Smooth muscle cell of the brain vasculature (primary cell): ENCODE data around the gene TMLHE.
"Not testable (repeated sequence)": the region's sequence is repeated elsewhere in the genome, so short reads cannot be mapped to it uniquely, and the experiment has no call there.

ENCODE experiments used
- DNase-seq: peaks from one replicate; pipeline ENCODE4 v3.0.0-alpha.2; 2012; ENCODE audit warnings: low read depth, low spot score

The TMLHE gene

DNA sequence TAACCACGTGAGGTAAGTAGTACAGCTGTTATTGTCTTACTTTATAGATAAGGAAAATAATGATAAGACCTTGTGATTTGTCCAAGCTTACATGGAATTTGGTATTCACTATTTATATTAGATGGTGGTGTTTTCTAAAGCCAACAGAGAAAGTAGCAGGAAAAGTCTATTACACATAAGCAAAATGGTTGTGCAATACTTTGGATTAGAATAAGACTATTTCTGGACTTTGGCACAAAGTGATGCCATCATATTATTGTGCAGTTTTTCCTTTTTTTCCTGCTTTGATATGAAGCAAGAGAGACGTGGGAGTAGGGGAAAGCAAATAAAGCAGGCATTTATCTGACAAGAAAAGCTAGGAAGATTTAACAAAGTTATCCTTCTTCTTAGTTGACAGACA is 117.6 kb downstream of the TMLHE start:
- DNase-seq = not testable (repeated sequence)

DNA sequence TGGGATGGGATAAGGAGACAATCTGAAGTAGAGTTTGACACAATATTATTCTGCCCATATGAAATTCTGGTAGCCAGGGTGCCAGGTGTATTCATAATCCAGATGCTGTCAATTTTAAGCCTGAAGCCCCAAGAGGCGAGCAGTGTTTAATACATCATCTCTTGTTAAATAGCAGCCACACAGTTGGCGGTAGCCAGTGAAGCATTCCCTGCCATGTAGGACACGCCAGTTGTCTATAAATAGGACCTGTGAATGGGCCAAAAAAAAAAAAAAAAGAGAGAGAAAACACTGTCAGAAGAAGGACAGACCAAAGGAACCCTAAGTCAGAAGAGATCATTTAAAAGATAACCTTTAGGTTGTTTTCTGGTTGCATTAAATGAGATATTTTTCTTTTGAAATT is 121.3 kb downstream of the TMLHE start:
- not testable (repeated sequence) for DNase-seq

DNA sequence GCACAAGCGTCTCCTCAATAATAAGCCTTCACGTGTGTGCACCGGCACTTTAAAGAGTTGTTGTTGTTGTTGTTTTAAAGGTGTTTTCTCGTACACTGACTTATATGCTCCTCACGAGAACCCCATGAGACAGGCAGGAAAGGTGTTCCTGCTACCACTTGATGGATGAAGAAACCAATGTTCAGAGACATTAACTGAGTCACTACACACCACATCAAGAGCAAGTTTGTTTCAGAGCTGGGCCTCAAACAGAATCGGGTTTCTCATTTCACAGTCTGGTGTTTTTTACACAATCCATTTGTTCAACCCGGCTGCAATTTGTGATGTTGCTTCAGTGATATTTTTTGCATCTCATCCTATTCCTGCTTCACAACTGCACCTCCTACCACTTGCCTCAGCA is 135.6 kb downstream of the TMLHE start:
- not testable (repeated sequence) for DNase-seq

DNA sequence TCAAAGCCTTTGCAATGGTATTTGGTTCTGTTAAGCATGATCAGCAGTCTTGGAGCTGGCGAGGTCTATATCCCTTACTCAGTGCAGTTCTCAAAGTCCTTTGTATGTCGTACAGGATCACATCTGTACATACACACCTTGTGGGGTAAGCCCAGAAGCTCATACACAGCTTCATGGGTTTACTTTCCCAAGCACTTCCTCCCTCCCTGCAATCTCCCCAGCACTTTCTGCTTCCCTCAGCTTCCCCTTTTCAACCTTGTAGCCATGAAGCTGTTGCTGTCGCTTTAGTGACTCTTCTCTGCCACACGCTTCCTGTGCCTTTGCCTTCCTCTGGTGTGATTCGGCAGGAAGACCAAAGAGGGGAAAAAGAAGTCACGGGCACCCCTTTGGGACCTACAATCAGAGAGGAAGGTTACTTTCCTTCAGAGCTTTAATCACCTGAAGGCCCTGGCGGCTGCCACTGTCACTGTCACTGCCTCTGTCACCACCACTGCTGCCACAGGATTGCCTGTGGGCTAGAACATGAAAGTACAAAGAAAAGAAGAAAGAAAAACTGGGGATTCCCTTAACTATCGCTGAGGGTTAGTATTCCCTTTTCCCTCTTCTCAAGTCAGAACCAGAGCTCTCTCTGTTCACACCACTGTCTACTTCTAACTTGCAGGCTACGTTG is 146.3 kb downstream of the TMLHE start:
- DNase-seq = not testable (repeated sequence)

DNA sequence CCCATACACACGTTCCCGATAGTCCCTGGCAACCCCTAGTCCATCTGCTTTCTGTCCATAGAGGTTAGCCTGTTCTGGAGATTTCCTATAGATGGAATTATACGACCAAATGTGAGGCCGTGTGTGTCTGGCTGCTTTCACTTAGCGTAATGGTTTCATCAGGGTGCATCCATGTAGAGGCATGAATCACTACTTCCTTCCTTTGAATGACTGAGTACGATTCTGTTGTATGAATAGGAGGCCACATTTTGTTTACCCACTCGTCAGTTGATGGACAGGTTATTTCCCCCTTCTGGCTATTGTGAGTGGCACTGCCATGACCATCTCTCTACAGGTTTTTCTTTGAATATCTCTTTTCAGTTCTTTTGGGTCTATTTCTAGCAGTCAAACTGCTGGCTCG is 152.3 kb downstream of the TMLHE start:
- DNase-seq = not testable (repeated sequence)

DNA sequence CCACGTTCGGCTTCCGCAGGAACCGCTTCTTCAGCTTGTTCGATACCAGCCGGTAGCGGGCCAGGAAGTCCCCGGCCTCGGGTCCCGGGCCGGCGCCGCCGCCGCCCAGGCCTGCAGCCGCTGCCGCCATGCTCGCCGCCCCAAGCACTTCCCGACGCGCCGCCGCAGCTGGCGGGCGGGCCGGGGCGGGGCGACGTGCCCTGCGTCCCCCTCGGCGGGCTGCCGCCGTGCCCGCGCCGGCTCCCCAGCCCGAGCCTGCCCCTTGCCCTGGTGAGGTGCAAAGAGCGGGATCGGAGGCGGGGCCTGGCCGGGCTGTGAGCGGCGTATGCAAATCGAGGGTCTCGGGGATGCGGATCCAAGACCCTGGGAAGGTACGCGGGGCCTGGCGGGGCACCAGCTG is 154.3 kb downstream of the TMLHE start, which contains the start of gene F8A3:
Gene F8A3, minus strand, starts transcription at position 150 of the 400 bp plus-strand sequence. Its CDS starts 20 bp downstream, at position 130.
- not testable (repeated sequence) for DNase-seq

DNA sequence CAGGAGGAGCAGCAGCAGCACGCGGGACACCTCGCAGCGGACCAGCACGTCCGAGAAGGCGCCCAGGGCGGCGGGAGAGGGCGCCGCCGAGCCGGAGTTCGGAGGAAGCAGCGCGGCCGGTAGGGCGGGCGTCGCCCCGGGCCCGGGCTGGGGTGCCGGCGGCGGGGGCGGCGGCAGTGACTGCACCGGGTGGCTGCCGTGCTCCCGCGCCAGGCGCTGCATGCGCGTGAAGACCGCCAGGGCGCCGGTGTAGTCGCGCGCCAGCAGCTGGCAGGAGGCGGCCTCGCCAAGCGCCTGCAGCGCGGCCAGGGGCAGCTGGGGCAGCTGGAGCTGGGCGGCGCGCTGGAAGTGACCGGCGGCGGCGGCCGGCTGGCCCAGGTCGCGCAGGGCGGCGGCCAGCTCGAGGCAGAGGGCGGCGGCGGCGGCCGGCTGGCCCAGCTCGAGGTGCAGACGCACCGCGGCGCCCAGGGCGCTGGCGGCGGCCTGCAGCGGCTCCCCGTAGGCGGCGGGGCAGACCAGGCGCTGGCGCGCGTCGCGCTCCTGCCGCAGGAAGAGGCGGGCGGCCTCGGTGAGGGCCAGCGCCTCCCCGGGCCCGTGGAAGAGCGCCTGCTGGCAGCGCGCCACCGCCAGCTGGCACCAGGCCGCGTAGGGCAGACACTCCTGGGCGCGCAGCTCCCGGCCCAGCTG is 154.8 kb downstream of the TMLHE start:
- DNase-seq = not testable (repeated sequence)

DNA sequence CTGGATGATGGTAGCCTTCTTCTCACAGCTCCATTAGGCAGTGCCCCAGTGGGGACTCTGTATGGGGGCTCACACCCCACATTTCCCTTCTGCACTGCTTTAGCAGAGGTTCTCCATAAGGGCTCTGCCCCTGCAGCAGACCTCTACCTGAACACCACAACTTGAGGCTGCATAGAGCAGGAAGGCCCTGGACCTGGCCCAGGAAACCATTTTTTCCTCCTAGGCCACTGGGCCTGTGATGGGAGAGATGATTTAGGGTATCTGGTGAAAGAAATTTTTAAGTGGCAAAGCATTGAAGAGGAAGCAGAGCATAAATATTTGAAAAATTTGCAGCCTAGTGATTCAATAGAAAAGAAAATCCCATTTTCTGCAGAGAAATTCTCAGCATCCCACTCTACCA is 171.7 kb downstream of the TMLHE start:
- no peak for DNase-seq
